GM23248 (cell line): ENCODE measurements around the gene CASZ1.

Experiments used
- EZH2 ChIP-seq: fragments of 200-600 bp; sonication (generic); IDR thresholded peaks from 2 replicates; pipeline ENCODE4 v1.6.1; 2018; ENCODE audit warnings: antibody characterized with exemption, mild to moderate bottlenecking; ENCODE audit not compliant: insufficient read depth, poor library complexity, severe bottlenecking
- EZH2phosphoT487 ChIP-seq: fragments of 200-600 bp; sonication (generic); IDR thresholded peaks from 2 replicates; pipeline ENCODE4 v1.6.1; 2018; ENCODE audit warnings: antibody characterized with exemption, moderate library complexity, mild to moderate bottlenecking, low read depth; ENCODE audit not compliant: insufficient read depth

DNA sequence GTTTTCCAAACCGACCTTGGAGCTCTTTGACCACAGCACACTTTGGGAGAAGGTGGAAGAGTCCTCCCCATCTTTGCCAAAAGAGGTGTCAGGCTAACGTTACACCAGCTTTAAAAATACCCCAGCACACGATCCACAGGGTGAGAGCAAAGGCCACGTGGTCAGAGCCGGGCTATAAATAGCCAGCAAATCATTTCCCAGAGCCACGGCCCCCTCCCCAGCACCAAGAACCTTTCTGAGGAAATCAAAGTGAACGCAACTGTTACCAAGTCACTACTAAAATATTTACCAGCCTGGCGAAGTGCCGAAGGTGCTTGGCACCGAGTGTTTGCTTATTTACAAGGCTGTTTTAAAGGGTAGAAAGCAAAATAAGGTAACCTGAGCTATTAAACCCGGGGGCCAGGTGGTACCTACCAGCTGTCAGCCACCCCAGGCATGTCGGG, 72.4 kb downstream of the CASZ1 start:
- TF ChIP-seq EZH2 (no peak), EZH2phosphoT487 (no peak)
